HG03565 (cell line): ENCODE measurements around the gene KLF9.
A peak's percentile ranks its signal among the peaks of the same experiment; 100 is the strongest.
"Not testable (repeated sequence)": the region's sequence is repeated elsewhere in the genome, so short reads cannot be mapped to it uniquely, and the experiment has no call there.

Experiments
- ATAC-seq: cut with Tn5 transposase; IDR thresholded peaks from one replicate; pipeline ENCODE4 v1.9.1; 2021; ENCODE audit warnings: mild to moderate bottlenecking, moderate library complexity; ENCODE audit not compliant: unreplicated experiment

The KLF9 gene

DNA sequence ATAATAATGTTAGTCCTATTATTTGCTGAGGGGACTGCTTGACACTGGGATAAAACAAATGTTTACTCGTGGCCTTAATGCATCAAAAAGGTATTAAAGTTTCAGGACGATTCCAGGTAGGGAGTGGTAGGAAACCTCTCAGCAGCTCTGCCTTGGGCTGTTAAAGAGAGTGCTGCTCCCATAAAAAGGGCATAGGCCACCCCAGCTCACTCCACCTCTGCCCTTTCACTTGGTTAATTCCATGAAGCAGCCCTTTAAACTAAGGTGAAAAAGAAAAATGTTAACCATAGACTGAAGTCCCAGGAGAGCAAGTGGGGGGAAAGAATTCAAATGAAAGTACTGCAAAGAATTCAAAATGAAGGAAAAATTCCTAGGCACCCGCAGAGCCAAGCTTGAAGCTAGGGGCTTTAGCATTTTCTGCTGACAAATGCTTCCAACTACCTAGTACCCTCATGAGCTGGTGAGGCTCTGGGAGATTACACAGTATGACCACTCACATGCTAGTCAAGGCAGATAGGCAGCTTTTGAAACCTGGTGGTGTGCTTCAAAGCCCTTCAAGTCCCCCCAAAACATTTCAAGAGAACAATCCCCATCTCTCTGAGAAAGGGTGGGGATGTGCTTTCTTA is 8.5 kb downstream of the KLF9 start:
- peak; percentile 21 for ATAC-seq

GRCh38 chr9:70404261-70404660 is 10.2 kb downstream of the KLF9 start:
- ATAC-seq: no peak

GRCh38 chr9:70403618-70404025 is 10.8 kb downstream of the KLF9 start:
- ATAC-seq: no peak

DNA sequence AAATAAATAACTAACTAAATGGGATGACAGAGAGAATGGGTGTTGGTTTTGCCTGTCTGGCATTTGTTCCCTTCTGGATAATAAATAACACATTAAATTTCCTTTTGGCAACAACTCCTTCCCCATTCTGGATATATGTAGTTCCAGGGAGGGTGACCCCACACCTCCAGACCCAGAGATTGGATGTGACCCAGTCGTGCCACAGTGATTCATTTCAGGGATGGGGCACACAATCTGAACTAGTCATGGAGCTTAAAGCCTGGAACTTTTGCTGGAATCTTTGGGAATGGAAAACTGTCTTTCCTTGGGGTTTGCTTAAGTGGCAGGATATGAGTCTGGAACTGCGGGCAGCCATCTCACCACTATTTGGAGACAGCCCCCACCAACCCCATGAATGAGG is 11.3 kb downstream of the KLF9 start:
- ATAC-seq: no peak

DNA sequence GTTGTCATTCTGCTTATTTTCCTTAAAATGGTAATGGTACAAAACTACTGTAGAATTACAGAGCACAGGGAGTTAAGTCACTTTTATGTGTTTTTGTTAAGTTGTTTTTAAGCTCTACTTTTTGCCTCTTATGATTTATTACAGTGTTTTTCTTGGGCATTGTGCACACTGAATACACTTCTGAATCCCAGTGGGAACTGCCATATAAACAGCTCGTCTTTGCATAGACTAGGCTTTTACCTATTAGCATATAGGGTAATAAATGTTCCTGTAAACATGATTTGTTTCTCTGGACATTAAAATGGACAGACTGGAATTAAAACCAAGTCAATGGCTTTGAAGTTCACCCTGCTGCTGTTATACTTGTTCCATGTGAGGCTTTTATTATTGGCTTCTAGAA is 12.2 kb downstream of the KLF9 start:
- no peak for ATAC-seq

- not testable (repeated sequence) for ATAC-seq
Measured at GRCh38 chr9:70401241-70401640, 13.2 kb downstream of the KLF9 start.

GRCh38 chr9:70400107-70400892 is 14.2 kb downstream of the KLF9 start:
- no peak for ATAC-seq

GRCh38 chr9:70399141-70399540 is 15.3 kb downstream of the KLF9 start:
- ATAC-seq: no peak

- ATAC-seq: peak; percentile 100
Measured at GRCh38 chr9:70398145-70398556, 16.3 kb downstream of the KLF9 start.

DNA sequence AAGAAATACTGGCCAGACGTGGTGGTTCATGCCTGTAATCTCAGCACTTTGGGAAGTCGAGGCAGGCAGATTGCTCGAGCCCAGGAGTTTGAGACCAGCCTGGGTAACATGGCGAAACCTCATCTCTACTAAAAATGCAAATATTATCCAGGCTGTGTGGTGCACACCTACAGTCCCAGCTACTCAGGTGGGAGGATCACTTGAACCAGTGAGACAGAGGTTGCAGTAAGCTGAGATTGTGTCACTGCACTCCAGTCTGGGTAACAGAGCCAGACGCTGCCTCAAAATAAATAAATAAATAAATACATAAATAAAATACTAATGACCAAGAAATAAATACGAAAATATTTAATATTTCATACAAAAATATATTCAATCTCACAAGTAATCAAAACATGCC is 18.8 kb downstream of the KLF9 start:
- no peak for ATAC-seq

DNA sequence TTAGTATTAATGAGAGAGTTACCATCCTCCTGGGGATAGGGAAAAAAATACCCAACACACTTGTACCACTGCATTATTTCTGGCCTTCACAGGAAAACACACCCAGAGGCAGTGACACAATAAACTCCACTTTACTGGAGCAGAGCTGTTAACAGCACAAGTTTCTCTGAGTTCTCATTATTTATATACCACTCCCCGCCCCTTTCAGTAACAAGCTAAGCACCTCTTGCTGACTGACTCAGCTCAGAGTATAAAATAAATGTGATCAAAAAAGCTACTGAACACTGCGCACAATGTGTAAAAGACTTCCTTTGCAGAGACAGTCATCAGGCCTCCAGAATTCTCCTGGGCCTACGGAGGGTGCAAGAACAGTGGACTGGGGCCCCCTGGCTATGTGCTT is 21.6 kb downstream of the KLF9 start:
- no peak for ATAC-seq

DNA sequence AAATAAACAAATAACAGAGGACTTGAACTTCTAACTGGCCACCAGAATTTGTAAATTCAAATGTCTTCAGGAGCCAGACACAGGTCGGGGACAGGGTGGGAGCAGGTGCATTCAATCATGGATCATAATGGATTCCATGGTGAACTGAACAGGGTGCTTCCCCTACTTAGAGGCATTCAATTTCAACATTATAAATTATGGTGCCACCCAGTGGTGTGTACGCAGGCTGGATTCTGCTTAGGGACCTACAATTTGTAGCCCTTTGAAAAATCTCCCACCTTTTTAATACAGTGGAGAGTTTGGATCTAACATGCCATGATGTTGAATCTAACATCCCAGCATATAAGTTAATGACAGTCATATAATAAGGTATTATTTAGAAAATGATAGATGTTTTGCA is 22.3 kb downstream of the KLF9 start:
- ATAC-seq: no peak

- ATAC-seq: no peak
Measured at GRCh38 chr9:70390933-70391341, 23.5 kb downstream of the KLF9 start.

DNA sequence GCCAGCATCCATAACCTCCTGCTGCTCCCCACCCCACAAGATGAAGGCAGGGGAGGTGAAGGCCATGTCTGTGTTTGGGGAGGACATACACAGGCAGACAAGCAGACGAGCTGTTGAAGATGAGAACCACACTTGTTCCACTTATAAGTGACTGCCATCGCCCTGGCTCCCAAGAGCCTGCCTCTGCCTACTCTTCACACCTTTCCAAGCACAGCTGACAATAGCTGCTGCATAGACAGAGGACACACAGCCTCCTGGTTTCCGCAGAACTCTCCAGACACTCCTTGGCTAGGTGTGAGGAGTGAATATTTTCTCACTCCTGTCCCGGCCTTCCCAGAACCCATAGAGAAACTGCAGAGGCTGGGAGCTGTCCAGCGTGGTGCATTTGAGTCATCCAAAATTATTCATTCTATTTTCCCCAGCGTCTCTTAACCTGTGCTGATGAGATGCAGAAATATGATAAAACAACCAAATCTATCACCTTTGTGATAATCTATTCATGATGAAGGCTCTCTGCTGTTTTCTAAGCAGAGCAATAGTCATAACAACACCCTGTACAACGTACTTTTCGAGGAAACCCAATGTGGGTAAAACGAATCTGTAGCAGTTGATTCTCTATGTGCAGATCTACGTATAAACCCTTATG is 24.7 kb downstream of the KLF9 start:
- ATAC-seq: no peak

- no peak for ATAC-seq
Measured at GRCh38 chr9:70389188-70389587, 25.3 kb downstream of the KLF9 start.

- ATAC-seq: no peak
Measured at GRCh38 chr9:70387663-70388062, 26.8 kb downstream of the KLF9 start.

DNA sequence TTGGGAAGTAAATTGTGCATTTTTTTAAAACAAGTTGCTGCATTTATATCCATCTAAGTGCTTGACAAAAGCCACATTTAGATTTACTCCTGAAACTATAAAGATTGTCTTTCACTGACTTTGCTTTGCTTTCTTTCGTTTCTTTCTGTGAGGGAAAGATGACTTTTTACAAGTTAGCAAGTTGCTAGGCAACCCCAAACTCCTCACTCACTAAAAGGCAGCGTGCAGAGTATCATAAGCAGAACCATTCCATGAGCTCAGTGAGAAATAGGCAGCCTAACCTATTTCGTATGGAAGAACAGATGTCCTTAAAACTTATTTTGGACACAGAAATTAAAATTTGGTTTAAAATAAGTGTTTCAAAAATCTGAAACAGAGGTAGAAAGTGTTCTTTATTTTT is 29.0 kb downstream of the KLF9 start:
- no peak for ATAC-seq

DNA sequence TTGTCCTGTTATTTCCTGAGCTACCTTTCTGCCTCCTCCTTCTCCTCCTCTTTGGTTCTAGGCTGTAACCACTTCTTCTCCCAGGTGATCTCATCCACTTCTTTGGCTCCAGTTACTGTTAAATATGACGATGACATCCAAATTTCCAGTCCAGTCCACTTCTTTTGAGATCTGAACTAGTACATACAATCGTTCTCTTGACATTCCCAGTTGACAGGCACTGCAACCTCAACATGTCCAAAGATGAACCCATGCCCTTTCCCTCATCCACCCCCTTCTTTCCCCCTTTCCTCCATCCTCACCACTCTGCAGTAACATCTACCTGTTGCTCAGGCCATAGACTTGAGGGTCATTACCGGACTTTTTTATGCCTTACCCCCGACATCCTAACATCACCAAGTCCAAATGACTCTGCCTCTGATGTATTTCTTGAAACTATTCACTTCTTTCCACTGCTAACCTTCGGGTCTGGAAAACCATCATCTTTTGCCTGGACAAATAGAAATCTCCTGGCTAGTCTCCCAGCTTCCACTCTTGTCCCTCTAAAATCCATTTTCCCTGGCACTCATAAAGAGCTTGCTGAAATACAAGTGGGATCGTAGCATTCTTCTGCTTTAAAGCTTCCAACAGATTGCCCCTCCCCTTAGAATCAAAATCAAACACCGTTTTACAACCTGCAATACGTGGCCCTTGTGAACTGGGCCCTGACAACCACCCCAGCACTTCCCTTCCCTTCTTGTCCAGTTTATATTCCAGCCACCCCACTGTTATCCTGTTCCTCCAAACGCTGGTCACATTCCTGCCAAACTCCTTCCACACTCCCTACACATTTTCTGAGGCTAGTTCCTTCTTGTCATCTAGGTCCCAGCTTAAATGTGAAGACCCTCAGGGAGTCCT is 31.5 kb downstream of the KLF9 start:
- no peak for ATAC-seq

- ATAC-seq: no peak
Measured at GRCh38 chr9:70382046-70382708, 32.3 kb downstream of the KLF9 start.

DNA sequence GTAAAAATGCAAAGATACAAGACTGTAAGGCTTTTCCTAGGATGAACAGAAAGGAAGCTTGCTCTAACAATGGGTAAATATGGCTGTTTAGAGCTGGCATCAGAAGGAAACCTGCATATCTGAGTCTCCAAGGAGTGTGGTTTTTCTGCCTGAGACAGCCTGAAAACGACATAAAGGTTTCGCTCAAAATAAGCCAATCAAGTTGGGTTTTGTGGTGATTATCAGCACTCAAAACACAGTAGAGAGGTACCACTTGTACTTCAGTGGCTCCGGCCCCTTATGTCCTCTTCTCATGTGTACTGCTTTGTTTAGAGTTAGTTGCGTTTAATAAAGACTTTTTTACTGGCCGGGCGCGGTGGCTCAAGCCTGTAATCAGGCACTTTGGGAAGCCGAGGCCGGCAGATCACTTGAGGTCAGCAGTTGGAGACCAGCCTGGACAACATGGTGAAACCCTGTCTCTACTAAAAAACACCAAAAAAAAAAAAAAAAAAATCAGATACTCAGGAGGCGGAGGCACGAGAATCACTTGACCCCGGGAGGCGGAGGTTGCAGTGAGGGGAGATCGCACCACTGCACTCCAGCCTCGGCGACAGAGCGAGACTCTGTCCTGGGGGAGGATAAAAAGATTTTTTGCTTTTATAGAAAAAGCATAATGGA is 39.4 kb downstream of the KLF9 start:
- ATAC-seq: no peak
